Endothelial cell (in vitro differentiated cells): ENCODE results near the gene FBXO10. TPM values are rescaled to one million over a fixed set of nuclear protein-coding genes. Genes with fewer than 3 reads are reported as not detected.

Source experiments
- DNase-seq: peaks from one replicate; pipeline ENCODE4 v3.0.0; 2021; ENCODE audit warnings: low spot score
- H3K27ac Mint-ChIP-seq: one replicate; pipeline ENCODE4 v1.8.0; 2021; ENCODE audit warnings: mixed read lengths, inconsistent platforms; ENCODE audit not compliant: unreplicated experiment
- H3K27me3 Mint-ChIP-seq: one replicate; pipeline ENCODE4 v1.8.0; 2021; ENCODE audit warnings: mild to moderate bottlenecking, moderate library complexity, mixed read lengths, inconsistent platforms; ENCODE audit not compliant: unreplicated experiment
- H3K36me3 Mint-ChIP-seq: one replicate; pipeline ENCODE4 v1.8.0; 2021; ENCODE audit warnings: mild to moderate bottlenecking, low read depth, mixed read lengths, inconsistent platforms; ENCODE audit not compliant: unreplicated experiment
- H3K4me1 Mint-ChIP-seq: one replicate; pipeline ENCODE4 v1.8.0; 2021; ENCODE audit warnings: mild to moderate bottlenecking, mixed read lengths, inconsistent platforms; ENCODE audit not compliant: unreplicated experiment
- H3K4me3 Mint-ChIP-seq: one replicate; pipeline ENCODE4 v1.8.0; 2021; ENCODE audit warnings: mild to moderate bottlenecking, mixed read lengths, inconsistent platforms; ENCODE audit not compliant: unreplicated experiment
- H3K9me3 Mint-ChIP-seq: one replicate; pipeline ENCODE4 v1.8.0; 2021; ENCODE audit warnings: mixed read lengths, inconsistent platforms; ENCODE audit not compliant: unreplicated experiment
- CTCF ChIP-seq: fragments of 200-600 bp; sonication (generic); IDR thresholded peaks from one replicate; pipeline ENCODE4 v1.5.0; 2021; ENCODE audit warnings: antibody characterized with exemption; ENCODE audit not compliant: unreplicated experiment
- total RNA-seq: library from RNA; stranded (reverse); fragmentation: NEBNext Ultra II Directional; extraction: Animal tissue kit (Norgen Biotek cat#: 25700); gene quantifications from one replicate; pipeline ENCODE4 v1.2.1, GENCODE V29; 2021; ENCODE audit not compliant: unreplicated experiment

FBXO10 gene
- total RNA-seq, 1 donor from 2014 or later: 24.2 TPM

GRCh38 chr9:37547328-37547878 lies 28.8 kb downstream of the FBXO10 start:
- no peak for DNase-seq
- no peak for TF ChIP-seq CTCF
- H3K4me3 Mint-ChIP-seq: no peak overlapping the region
- H3K27ac Mint-ChIP-seq: no peak overlapping the region
- no peaks in the 10 kb centered on the region for H3K27me3 Mint-ChIP-seq
- no peaks in the 10 kb centered on the region for H3K4me1 Mint-ChIP-seq
- H3K36me3 Mint-ChIP-seq: no peaks in the 10 kb centered on the region
- H3K9me3 Mint-ChIP-seq: no peaks in the 10 kb centered on the region

- Mint-ChIP-seq H3K36me3 (peaks cover 12% of the 10 kb centered on the region), H3K4me1 (no peaks in the 10 kb centered on the region), H3K4me3 (no peak overlapping the region), H3K27ac (no peak overlapping the region), H3K9me3 (no peaks in the 10 kb centered on the region), H3K27me3 (no peaks in the 10 kb centered on the region)
- DNase-seq: no peak
- no peak for TF ChIP-seq CTCF
These were observed 32.7 kb downstream of the FBXO10 start for GRCh38 chr9:37543468-37543867.

GRCh38 chr9:37542895-37543294 lies 33.3 kb downstream of the FBXO10 start:
- no peaks in the 10 kb centered on the region for H3K9me3 Mint-ChIP-seq
- DNase-seq: no peak
- no peaks in the 10 kb centered on the region for H3K4me1 Mint-ChIP-seq
- peaks cover 16% of the 10 kb centered on the region for H3K36me3 Mint-ChIP-seq
- no peak overlapping the region for H3K4me3 Mint-ChIP-seq
- TF ChIP-seq CTCF: no peak
- no peak overlapping the region for H3K27ac Mint-ChIP-seq
- peaks cover 4% of the 10 kb centered on the region for H3K27me3 Mint-ChIP-seq

GRCh38 chr9:37542488-37542887 lies 33.7 kb downstream of the FBXO10 start:
- Mint-ChIP-seq H3K9me3 (no peaks in the 10 kb centered on the region), H3K27ac (no peak overlapping the region), H3K4me1 (no peaks in the 10 kb centered on the region), H3K27me3 (peaks cover 4% of the 10 kb centered on the region), H3K4me3 (no peak overlapping the region), H3K36me3 (peaks cover 16% of the 10 kb centered on the region)
- no peak for TF ChIP-seq CTCF
- no peak for DNase-seq

- Mint-ChIP-seq H3K4me1 (no peaks in the 10 kb centered on the region), H3K27ac (no peak overlapping the region), H3K36me3 (peaks cover 24% of the 10 kb centered on the region), H3K27me3 (peaks cover 4% of the 10 kb centered on the region), H3K4me3 (no peak overlapping the region), H3K9me3 (no peaks in the 10 kb centered on the region)
- TF ChIP-seq CTCF: no peak
- no peak for DNase-seq
These were observed 34.7 kb downstream of the FBXO10 start for GRCh38 chr9:37541465-37541864.
